ENCODE results near the gene PPM1M. TPM values are rescaled to one million over a fixed set of nuclear protein-coding genes. Genes with fewer than 3 reads are reported as not detected.

Gene PPM1M
- total RNA-seq, 1 donor from 2014 or later, result 8.9 TPM

DNA sequence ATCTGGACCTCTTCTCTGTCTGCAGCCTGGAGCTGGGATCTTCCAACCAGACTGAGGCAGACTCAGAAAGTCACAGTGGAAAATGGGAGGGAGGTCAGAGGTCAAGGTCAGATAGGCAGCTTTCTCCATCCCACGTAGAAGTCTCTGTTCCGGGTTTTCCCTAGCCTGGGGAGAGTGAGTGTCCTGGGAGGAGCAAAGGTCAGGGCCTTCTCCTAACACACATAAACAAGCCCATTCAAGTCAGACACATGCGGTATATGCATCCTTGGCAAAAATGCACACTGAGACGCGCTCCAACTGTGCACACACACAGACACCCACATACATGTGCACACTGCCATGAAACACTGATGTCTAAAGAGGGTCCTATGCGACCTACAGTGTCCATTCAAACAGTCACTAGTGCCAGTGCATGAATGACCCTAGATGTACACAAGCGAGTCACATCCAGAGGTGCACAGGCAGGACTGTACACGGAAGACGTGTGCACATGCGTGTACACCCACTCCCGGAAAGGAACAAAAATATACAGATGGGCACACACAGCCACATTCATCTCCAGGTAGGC lies 7.3 kb upstream of the PPM1M start:
- intact Hi-C loops (cut with DNase I), result loop anchor here (5.0 kb wide), 1 partner anchor 216 kb away; no protein-coding TSS in a partner anchor
- no peak for DNase-seq (ENCODE audit: low spot score)

DNA sequence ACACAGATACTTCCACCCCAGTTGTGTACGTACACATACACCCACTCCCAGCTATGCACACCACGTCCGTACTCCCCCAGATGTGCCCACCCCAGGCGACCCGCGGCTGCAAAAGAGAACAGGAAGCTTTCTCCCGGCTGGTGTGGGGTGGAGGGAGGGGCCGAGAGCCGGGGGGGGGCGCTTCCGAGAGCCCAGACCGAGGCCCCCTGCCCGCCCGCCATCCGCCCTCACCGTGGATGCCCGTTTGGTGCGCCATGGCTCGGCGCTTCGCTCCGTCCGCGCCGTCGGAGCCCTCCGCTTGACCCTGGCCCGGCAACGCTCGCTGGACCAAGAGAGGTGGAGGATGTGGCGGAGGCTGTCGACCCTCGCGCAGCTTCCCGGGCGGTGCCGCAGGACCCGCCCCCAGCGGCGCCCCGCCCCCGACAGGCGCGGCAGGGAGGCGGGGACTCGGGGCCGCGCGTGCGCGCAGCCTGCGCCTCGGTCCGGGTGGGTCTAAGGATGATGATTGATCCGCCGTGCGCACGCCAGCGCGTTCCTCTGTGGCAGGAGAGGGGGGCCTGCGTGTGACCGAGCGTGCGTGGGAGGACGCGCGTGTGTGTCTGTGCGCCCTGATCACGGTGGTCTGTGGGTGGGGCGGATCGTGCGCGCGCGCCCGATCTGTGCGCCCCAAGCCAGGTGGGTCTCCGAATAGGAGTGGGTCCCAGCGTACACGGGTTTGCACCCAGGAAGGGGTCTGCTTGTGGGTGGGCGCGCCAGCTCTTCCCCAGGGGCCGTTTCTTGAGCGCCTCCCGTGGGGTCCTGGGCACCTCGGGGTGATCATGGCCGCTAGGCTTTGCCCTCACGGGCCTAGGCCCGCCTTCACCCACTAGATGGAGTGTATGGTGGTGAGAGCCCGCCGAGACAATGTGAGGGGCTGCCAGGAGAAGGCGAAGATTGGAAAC lies 6.5 kb upstream of the PPM1M start, which contains the start of gene TWF2:
TSS of gene TWF2 (minus strand) at position 398 of the 941 bp plus-strand sequence. CDS start at position 256, 142 bp downstream.
- intact Hi-C loops (cut with DNase I), result loop anchor here (5.0 kb wide), 1 partner anchor 217 kb away; no protein-coding TSS in a partner anchor
- peak; percentile 93 for DNase-seq (ENCODE audit: low spot score)

DNA sequence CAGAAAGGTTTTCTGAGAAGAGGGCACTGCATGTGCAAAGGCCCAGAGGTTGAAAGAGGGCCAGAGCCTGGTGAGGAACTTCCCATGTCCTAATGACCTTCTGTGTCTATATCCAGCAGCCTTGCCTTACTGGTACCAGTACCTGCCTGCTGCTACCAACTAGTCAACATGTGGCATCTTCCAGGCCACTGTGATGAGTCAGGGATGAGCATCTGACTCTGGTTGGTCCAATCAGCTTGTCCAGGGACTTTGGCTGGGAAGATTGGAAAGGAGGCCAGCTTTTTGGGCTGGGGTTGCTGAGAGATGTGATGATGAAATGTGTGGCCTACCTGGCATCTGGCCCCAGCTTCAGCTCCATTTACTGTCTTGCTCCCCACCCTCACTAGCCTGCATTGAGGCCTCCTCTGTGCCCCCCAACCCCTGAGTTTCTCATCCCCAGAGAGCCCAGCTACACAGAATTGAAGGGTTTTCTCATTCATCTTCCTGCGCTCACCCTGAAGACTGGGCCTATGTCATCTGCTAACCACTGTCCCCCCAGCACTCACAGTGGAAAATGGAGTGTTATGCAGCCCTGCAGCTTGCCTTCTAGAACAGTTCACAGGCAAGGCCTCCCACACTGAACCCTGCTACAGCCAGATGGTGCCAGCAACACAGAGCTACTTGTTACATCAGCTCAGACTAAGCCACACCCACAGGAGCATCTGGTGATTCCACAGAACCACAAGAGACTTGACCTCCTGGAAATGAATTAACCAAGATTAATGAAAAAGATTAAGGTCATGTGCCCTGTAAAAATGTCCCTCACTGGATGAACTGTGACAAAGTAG lies 5.3 kb upstream of the PPM1M start:
- DNase-seq (ENCODE audit: low spot score), result peak; percentile 73
- intact Hi-C loops (cut with DNase I), result no loop called here

DNA sequence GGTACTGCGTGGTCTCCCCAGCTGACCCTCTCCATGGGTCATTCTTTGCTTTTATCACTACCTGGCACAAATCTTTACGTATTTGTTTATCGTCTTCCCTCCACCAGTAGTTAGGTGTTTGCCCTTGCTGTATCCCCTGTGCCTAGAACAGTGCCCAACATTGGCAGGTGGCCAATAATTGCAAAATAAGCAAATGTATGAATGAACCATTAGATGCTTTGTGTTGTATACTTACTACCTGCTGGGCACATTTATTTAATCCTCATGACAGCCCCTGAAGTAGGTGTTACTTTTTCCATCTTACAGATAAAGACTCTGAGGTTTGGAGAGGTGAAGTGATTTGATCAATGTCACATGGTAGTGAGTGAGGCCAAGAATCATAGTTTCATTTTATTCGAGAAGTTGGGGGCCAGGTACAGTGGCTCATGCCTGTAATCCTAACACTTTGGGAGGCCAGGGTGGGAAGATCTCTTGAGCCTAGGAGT lies 4.6 kb upstream of the PPM1M start:
- no peak for DNase-seq (ENCODE audit: low spot score)
- intact Hi-C loops (cut with DNase I), result no loop called here

DNA sequence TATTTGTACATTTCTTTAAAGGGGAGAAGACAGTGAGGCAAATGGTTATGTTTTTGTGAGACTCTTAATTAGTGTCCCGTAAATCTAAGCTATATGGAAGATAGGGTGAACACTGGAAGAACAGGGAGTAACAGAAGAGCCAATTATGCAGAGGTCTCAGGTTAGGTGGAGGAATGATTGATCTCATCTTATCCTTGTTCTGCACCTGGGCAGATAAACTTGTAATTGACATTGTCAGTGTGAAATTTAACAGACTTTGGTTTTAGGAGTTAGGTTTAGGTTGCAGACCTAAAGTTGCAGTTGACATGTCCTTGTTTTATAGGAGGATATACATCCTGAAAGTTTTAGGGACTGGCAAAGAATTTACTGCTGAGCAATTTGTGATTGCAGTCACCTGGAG lies 3.5 kb upstream of the PPM1M start:
- intact Hi-C loops (cut with DNase I), result no loop called here
- DNase-seq (ENCODE audit: low spot score), result no peak

DNA sequence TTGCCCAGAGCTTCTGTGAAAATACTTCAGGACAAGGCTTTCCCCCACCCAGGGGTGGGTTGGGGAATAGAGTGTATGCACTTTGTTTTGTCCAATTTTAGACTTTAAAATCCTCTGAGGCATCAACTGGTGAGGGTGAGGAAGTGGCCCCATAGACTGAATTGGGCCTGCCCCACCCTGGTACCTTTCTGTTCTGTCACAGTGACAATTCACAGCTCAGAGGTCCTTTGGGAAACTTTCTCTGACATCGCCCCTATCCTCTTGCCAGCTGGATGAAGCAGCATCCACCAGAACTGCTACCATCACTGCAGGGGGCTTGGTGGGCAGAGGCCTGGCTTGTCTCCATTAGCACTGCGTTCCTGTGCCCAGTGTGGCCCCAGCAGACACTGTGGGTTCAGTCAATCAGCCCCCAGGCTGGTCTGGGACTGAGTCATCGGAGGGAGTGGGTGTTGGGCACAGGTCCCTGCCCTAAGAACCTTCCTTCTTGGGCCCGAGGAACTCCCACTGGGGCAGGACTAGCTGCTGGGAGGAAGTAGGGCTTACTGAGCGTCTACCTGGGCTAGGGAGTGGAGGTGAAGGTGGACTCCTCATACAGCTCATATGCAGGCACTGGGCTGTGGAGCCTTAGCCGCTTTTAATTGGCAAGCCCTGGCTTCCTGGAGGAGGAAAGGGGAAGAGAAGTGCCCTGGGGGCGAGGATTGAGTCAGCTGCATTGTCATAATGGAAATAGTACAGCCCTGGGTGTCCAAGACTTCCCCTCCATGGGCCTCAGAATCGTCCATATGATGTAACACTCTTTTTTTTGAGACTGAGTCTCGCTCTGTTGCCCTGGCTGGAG lies 1.5 kb upstream of the PPM1M start:
- DNase-seq (ENCODE audit: low spot score), result peak; percentile 84
- intact Hi-C loops (cut with DNase I), result no loop called here

DNA sequence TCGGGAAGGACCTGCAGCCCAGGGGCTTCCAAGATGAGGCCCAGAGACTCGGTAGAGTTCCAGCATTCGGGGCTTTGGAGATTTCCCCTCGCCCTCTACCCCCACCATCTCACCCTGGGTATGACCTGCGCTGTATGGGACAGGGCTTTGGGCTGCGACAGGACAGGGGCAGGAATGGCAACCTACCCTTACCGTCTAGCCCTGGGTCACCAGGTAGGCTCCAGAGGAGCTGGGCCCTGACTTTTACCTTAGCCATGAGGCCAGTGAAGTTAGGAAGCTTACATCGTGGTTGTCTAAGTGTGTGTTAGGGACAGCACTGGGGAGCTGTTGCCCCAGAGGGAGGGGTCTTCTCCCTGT lies 683 bp downstream of the PPM1M start:
- no peak for DNase-seq (ENCODE audit: low spot score)
- intact Hi-C loops (cut with DNase I), result no loop called here

DNA sequence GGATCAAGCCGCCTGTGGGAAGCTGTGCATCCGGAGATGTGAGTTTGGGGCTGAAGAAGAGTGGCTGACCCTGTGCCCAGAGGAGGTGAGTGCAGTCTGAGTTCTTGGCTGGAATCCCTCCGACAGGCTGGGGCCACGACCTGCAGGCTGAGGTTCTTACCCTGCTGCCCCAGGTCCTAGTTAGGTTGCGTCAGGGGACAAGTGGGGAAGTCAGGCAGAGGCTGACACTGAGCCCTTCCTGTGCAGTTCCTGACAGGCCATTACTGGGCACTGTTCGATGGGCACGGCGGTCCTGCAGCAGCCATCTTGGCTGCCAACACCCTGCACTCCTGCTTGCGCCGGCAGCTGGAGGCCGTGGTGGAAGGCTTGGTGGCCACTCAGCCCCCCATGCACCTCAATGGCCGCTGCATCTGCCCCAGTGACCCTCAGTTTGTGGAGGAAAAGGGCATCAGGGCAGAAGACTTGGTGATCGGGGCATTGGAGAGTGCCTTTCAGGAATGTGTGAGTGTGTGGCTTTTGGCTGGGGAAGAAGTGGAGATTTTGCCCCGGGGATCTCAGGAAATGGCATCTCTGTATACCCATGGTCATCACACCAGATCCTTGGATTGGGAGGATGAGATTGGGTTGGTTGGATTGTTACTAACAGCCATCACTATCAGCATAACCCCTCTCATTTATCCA lies 1.3 kb downstream of the PPM1M start:
- peak; percentile 85 for DNase-seq (ENCODE audit: low spot score)
- intact Hi-C loops (cut with DNase I), result no loop called here

DNA sequence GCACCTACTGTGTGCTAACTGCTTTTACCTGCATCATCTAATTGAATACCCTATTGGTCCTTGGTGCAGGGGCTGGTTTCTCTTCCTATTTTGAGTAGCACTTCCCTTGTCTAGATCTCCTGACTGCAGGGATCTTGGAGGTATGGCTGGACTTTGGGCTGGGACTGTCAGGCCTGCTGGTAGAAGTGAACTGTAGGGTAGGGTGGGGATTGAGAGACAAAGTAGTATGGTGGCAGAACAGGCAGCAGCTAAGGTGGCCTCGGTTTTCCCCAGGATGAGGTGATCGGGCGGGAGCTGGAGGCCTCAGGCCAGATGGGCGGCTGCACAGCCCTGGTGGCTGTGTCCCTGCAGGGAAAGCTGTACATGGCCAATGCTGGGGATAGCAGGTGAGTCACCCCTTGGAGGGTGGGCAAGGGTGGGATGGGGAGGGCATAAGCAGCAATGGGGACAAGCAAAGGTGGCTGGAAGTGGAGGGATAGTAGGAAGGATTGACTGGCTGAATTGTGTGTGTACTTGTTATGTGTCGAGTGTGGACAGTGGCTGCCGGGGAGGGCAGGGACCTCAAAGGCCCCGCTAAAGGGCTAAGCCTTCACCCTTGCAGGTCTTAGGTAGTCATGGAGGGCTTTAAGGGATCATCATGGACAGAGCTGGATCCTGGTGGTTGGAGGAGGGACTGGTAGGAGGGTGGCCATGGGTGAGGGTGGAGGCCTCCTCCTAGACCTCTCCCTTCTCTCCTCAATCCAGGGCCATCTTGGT lies 2.0 kb downstream of the PPM1M start:
- intact Hi-C loops (cut with DNase I), result no loop called here
- no peak for DNase-seq (ENCODE audit: low spot score)

DNA sequence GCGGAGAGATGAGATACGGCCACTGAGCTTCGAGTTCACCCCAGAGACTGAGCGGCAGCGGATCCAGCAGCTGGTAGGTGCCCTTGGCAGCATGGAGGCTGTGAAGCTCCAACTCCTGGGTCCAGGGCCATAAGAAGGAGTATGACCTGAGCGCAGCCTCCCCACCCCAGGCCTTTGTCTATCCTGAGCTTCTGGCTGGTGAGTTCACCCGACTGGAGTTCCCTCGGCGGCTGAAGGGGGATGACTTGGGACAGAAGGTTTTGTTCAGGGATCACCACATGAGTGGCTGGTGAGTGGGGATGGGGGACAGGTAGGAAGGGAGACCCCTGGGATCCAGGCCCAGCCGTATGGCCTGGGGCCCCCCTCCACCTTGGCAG lies 2.6 kb downstream of the PPM1M start:
- intact Hi-C loops (cut with DNase I), result no loop called here
- no peak for DNase-seq (ENCODE audit: low spot score)

DNA sequence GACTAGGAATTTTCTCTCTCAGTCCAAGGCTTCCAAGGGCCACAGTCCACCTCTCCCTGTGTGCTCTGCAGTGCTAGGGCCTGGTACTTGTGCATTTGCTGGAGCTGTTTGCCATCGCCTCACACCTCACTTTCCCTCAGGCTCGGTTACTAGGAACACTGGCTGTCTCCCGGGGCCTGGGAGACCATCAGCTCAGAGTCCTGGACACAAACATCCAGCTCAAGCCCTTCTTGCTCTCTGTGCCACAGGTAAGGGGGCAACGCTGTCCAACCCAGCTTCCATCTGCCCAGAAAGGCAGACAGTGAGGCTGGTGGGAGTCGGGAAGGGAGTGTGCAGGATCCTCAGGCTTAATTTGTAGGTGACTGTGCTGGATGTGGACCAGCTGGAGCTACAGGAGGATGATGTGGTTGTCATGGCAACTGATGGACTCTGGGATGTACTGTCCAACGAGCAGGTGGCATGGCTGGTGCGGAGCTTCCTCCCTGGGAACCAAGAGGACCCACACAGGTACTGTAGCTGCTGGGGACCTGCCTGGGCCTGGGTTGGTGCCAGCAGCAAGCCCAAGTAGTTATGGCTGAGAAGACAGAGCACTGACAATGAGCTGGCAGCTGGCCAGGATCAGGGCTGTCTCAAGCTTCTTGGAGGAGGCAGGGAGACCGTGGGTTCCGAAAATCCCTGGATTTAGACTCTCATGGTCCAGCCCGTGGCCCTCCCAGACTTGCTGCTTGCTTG lies 3.4 kb downstream of the PPM1M start:
- intact Hi-C loops (cut with DNase I), result no loop called here
- DNase-seq (ENCODE audit: low spot score), result no peak

DNA sequence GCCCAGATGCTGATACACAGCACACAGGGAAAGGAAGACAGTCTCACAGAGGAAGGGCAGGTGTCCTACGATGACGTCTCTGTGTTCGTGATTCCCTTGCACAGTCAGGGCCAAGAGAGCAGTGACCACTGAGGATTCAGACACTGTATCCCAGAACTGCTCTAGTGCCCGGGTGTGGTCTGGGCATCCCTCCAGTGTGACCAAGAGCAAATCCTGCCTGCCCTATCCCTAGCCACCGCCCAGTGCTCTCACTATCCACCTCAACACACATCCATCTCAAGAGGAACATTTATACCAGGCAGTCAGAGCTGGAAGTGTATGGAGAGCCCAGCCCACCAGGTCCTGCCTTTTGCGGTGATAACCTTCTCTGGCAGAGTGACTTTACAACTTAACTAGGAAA lies 4.1 kb downstream of the PPM1M start:
- DNase-seq (ENCODE audit: low spot score), result no peak
- intact Hi-C loops (cut with DNase I), result no loop called here

DNA sequence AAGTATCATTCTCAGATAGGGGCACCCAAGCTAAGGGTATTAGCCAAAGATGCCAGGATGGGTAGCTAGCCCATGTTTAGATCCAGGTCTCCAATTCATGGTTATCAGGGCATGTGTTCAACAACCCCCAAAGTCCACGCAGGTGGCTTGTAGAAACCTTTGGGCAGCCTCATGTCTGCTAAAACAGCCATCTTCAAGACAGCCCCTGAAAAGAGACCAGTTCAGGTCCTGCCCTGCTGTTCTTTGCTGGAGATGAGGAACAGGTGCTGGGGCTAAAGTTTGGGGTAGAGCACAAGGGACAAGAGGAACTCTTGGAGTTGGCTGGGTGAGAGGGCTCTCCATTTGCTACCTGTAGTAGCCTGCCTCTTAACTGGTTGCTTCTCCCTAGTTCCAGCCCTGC lies 4.6 kb downstream of the PPM1M start:
- intact Hi-C loops (cut with DNase I), result no loop called here
- no peak for DNase-seq (ENCODE audit: low spot score)

DNA sequence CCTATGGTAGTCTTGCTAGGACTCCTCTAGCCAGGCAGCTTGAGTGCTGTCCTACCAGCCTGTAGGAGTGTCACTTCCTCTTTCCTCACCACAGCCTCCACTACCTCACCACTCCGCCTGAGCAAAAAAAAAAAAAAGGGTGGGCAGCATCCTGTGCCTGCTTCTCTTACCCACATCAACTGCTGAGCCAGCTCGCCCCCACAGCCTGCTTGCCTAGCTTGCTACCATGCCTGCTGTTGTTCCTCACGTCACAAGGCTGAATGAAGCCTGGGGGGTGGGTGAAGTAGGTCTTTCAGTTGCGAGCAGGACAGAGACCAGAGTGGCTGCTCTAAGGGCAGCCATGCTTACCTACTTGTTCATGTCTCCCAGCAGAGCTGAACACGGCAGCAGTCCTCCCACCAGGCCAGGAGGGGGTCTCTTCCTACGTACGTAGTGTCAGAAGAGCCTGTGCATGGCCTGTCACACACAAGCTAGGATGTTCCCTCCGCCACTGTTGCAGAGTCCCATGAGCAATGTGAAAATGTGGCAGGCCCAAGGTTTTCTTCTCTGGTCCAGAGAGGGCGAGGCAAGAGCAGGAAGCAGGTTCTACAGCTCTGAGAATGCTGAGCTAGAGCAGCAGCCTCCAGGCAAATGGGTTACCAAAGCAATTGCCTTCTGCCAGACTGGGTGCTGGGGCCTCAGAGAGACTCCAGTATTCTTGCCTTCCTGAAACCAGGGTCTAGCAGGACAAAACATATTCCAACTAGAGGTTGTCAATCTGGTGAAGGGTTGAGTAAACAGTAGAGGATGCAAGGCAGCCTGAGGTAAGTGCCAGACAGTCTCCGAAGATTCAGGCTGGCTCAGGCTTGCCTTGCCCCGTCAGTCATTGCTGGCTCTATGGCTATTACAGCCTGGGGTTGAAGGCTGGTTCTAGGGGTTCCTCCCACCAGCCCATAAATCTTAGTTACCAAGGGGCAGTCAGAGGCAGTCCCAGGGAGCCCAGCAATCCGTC lies 8.1 kb downstream of the PPM1M start:
- intact Hi-C loops (cut with DNase I), result no loop called here
- no peak for DNase-seq (ENCODE audit: low spot score)

DNA sequence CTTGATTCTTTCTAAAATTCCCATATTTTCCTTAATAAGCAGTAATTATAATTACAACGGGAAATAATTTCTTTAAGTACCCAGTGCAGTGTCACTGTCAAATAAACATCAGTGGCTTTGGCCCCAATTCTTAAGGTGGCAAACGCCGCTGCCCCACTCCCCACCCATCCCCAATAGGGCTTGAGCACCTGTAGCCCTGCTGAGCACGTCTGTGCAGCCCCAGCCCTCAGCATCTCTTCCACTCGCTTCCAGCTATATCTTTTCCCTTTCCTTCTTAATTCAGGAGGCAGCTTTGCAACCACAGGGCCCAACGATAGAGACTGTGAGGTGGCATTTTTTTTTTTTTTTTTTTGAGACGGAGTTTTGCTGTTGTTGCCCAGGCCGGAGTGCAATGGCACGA lies 9.0 kb downstream of the PPM1M start:
- DNase-seq (ENCODE audit: low spot score), result no peak
- intact Hi-C loops (cut with DNase I), result no loop called here

DNA sequence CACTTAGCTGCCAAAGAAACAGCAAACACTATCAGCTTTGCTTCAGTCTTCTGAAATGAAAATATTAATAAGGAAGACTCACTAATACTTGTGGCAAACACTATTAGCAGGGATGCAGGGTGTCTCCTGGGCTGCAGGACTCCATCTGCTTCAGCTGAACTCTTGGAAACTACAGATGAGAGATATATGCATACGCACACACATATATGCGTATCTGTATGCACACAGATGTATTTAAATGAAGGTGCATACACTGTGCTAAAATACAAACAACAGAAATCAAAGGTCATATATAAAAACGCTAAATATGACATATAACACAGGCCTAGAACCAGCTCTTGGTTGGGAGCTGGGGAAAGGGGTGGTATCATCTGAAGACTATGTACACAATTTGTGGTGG lies 10.6 kb downstream of the PPM1M start:
- no peak for DNase-seq (ENCODE audit: low spot score)
- intact Hi-C loops (cut with DNase I), result no loop called here

Measured in cardiac septum (tissue), 1 donor.